HG02759 (cell line): ENCODE results near the gene ENDOU.
A peak's percentile ranks its signal among the peaks of the same experiment; 100 is the strongest.

ENCODE experiments used
- ATAC-seq: cut with Tn5 transposase; IDR thresholded peaks from one replicate; pipeline ENCODE4 v1.9.1; 2021; ENCODE audit warnings: mild to moderate bottlenecking, moderate library complexity; ENCODE audit not compliant: unreplicated experiment

The ENDOU gene

GRCh38 chr12:47757840-47758583 lies 32.7 kb upstream of the ENDOU start:
- no peak for ATAC-seq

DNA sequence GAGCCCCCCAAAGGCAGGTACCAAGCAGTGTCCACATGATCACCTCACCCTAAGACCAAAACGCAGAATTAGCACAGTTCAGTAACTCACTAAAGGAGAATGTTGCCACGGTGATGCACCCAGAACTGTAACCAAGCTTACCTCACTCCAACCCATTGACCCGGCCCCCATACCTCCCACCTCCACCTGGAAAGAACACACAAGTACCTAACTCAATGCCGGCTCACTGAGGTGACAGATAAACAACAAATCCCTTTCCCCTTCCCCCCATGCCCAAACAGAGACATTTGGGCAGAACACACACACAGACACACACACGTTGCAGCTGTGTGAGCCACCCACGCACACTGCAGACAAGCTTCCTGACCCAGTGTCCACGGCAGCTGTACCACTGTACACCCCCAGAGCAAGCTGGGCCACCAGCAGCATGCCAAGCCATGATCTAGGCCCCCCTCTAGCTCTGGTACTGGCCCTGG lies 32.1 kb upstream of the ENDOU start:
- no peak for ATAC-seq

- ATAC-seq, result peak; percentile 69
Measured at GRCh38 chr12:47755655-47756562, 30.6 kb upstream of the ENDOU start.

GRCh38 chr12:47754881-47755280 lies 29.6 kb upstream of the ENDOU start:
- no peak for ATAC-seq

DNA sequence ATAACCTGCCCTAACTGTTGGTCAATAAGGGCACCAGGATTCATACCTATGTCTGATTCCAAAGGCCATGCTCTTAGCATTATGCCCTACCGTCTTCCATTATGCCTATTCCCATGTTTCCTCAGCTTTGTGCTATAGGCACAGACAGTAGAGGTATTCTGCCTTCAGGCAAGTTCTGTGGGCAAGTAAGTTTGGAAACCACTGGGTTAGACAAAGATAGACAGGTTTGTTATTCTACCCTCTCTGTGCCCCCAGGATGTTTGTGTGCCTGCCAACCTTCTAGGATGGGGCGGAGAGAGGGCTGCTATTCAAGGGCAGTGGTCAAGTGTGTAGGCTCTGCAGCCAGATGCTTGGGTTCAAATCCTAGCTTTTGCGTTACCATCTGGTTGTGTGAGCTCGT lies 28.8 kb upstream of the ENDOU start:
- ATAC-seq, result no peak

DNA sequence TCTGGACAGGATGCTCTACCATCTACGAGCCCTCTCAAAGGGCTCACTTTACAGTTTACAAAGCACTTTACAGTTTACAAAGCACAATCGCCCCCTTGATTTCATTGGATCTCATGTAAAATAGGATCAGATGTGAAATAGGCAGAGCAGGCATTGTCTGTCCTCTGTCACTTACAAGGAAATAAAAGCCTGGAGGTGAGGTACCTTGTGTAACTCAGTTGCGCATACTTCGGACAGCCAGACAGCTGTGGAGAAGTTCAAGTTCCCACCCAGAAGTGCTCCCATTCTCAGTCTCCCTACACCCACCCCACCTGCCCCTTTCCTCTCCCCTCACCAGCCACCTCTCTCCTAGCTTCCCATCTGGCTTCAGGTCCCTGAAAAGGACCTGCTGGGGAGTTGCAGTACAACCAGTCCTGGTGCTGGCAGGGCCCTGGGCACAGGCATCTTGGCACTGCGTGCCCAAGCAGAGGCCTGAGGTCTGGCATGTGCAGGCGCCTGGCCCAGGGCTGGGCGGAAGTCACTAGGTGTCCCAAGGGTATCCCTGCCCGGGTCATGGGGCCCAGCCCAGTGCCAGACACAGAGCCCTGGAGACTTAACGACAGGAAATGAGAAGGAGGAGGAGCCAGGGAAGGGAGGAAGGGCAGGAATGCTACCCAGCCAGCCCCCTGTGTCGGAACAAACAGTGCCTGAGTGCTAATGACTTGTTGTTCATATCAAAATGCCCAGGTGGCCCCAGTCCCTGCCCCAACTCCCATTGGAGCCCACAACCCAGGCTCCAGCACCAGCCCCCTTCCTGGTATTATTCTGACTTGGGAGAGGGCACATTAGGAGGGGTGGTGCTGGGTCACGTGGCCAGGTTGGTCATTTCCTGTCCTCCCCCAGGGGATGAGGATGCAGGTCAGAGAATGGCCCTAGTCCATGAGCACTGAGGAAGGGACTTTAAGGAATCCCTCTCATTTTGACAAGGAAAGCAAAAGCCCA lies 28.0 kb upstream of the ENDOU start:
- ATAC-seq, result no peak

DNA sequence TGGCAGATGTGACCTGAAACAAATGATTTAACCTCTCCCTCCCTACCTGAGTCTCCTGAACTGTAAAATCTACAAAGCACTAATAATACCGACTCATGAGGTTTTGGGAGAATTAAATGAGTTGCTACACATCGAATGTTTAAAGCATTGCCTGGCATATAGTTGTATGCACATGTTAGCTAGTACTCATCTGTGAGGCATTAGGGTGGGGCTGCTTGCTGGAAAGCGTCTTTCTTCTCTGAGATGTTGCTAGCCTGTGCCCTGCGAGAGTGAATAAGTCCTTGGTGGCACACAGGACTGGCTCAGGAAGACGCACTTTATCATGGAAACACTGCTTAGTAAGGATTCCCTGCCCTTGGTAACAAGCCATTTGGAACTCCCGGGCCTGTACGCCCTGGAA lies 27.3 kb upstream of the ENDOU start:
- no peak for ATAC-seq

- no peak for ATAC-seq
Measured at GRCh38 chr12:47752121-47752520, 26.8 kb upstream of the ENDOU start.

GRCh38 chr12:47751561-47751960 lies 26.3 kb upstream of the ENDOU start:
- no peak for ATAC-seq

DNA sequence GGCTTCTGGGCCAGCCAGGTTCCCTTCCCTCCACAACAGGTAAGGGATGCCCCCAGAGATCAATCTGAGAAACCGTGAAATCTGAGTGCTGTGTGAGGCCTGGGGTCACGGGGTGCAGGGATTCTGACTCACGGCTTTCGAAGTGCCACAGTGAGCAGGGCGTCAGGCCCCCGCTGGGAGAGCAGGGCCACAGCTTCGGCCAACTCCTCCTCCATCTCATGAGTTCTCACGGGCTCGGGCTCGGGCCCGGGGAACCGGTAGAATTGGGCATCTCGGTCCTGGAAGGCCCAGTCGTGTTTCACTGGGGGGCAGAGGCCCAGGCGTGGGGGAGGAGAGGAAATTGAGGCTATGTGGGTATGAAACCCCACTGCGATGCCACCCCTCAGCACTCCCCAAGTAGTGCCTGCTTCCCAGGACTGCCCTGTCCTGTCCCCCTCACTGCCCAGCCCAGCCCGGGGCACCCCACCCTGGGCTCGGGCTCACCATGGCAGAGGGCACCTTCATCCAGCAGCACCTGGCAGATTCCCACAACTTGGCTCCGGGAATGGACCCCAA lies 25.7 kb upstream of the ENDOU start:
- no peak for ATAC-seq

DNA sequence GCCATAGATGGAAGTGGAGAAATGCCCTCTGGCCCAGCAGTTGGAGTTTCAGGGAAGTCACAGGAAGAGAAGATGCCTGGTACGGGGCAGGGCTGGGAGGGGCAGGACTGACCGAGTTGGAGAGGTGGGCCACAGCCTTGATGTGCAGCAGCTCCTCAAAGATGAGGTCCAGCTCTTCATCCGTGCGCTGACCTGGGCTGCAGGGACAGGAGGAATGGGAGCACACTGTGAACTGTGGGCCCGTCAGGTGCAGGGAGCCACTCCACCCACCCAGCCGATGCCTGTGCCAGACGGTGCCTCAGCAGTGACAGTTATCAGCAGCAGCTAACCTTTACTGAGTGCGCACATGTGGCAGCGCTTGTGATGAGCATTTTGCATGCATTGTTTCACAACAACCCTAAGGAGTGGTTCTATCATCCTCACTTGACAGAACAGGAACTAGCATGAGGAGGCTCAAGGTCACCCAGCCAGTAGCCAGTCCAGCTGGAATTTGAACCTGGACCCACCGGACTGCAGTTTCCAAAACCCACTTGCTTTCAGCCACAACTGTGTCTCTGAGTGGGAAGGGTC lies 25.0 kb upstream of the ENDOU start:
- ATAC-seq, result no peak

- ATAC-seq, result no peak
Measured at GRCh38 chr12:47748899-47749298, 23.6 kb upstream of the ENDOU start.

DNA sequence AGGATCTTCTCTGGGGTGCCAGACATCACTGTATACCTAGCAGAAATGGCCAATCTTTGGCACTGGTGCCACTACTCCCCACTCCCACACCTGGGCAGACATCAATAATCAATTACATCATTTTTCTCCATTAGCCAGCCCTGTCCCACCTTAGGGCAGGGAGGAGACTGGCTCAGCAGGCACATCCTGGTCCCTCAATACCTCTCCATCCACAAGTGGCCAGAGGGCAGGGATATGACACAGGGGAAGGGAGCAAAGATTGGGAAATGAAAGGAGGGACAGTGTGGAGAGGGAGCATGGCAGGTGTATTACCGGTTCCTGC lies 23.2 kb upstream of the ENDOU start:
- ATAC-seq, result no peak

DNA sequence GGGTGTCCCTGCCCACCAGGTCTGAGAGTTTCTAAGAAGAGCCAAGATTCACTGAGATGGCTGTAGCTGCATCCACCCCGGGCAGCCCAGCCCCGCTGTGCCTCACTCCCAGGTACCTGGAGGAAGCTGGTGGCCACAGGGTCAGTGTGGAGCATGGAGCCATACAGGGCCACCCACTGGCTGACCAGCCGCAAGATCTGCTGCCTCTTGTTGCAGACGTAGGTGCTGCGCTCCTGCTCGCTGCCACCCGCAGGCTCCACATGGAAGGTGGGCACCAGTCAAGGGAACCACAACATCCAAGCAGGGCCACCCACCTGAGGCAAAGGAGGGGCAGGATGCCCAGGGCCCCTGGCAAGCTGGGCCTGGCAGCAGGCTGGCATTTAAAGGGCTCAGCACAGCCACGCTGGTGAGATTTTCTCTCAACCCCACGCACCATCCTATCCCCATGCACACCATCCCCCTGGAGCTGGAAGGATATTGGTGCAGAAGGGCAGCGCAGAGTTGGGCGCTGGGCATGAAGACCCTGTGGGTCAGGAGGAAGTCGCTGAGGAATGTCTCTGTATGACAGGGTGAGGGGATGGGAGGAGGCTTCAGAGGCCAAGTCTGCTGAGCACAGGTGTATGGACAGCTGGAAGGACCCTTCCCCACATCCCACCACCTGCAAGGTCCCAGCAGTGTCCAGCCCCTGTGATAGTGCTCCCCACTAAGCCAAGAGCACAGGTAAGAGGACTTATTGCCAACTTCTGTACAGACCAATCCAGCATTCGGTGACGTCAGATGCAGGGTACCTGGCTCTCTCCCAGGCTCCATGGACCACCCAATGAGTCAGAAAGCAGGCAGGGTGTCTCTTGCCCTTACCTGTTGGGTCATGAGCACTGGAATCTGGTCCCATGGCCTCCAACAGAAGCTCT lies 22.6 kb upstream of the ENDOU start:
- no peak for ATAC-seq

GRCh38 chr12:47747126-47747525 lies 21.8 kb upstream of the ENDOU start:
- ATAC-seq, result no peak

- ATAC-seq, result no peak
Measured at GRCh38 chr12:47746523-47746922, 21.2 kb upstream of the ENDOU start.

GRCh38 chr12:47746073-47746472 lies 20.8 kb upstream of the ENDOU start:
- no peak for ATAC-seq

DNA sequence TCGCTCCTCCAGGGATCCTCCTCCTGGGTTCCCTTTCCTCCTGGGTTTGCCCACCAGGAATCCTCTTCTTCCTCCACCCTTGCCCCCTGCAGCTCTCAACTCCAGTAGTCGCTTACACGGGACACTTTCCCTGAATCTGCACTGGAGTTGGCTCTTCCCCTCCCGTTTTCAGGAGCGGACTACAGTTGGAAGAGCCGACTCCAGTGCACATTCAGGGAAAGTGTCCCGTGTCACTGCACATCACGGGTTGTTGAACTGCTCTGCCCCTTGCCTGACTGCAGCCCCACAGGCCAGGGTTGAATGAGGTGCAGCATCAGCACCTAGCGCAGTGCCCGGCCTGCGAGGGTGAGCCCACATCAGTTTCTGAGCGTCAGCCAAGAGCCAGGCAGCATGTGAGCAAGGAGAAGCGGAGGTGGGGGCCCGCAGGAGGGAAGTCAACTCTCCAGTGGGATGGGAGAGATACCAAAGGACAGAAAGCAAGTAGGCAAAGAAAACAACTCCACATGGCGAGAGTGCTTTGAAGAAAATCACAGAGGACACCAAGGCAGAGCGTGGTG lies 20.3 kb upstream of the ENDOU start:
- no peak for ATAC-seq
